ENCODE results near the gene LMBR1.
"Not testable (repeated sequence)": the region's sequence is repeated elsewhere in the genome, so short reads cannot be mapped to it uniquely, and the experiment has no call there.

- TF ChIP-seq EZH2 (IDR thresholded peaks at IDR 0.05); POLR2AphosphoS5 (IDR thresholded peaks at IDR 0.05; ENCODE audit: borderline replicate concordance, low read depth, low read length): not testable (repeated sequence)
Measured at GRCh38 chr7:156860099-156860498, 32.9 kb downstream of the LMBR1 start.

Measured in SK-N-MC (cell line).